T-helper 2 cell treated with Interferon-gamma antibody and Interleukin-4, amounts not matched to agents 100 ng/mL and 5 ng/mL, for 36 hours (primary cell): ENCODE results near the gene CNIH4. TPM values are rescaled to one million over a fixed set of nuclear protein-coding genes. Genes with fewer than 3 reads are reported as not detected.
"Not testable (repeated sequence)": the region's sequence is repeated elsewhere in the genome, so short reads cannot be mapped to it uniquely, and the experiment has no call there.

Source experiments
- intact Hi-C: fragments of 100-400 bp; cut with micrococcal nuclease; formaldehyde crosslinking; loops from one replicate; pipeline ENCODE4 v1.15.1; 2023
- total RNA-seq: library from RNA; stranded (reverse); gene quantifications from 2 replicates; pipeline ENCODE4 v1.2.3, GENCODE V29; 2022

Gene CNIH4
- total RNA-seq = 40.3 and 42.4 TPM in 2 replicates

DNA sequence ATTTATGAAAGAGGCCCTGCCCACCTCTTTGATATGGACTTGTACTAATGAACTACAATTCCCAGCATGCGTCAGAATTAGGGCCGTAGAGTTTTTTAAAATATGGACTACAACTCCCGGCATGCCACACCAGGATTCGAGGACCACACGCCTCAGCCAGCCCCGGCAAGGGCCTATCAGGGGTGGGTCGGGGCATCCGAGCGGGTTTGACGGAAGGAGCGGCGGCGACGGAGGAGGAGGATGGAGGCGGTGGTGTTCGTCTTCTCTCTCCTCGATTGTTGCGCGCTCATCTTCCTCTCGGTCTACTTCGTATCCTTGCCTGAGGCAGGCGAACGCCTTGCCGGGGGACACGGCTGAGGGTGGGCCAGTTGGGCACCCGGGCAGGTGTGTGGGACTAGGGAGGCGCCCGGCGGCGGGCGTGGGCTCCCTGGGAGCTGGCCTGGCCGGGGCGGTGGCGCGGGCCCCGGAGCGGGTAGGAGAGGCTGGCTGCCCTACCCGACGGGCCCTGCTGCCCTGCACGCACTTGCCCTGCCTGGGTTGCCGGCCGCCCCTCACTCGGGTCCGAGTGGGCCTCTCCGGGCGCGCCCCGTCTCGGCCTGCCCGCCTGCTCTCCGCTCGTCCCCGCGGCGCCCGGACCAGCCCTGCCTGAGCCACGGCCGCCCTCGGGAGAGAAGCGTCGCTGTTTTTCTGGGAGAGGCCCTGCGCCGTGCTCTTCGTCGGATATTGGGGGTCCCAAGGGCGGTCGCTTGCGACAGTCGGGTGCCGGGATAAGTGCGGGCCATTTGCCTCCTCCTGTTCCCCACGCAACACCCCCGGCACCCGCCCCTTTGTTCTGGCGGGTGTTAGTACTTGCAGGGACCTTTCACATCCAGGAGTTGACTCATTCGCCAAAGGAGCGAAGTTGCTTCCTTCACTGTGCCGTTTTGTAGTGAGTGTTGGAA lies at the start of gene CNIH4:
Gene CNIH4 (plus strand): TSS at position 195 of the 941 bp plus-strand sequence. CDS start 46 bp downstream, at position 241.
- intact Hi-C loops = loop anchor here (1.0 to 2.0 kb wide), 6 partner anchors 23 to 364 kb away; partner anchors contain the start of genes DEGS1 and FBXO28

DNA sequence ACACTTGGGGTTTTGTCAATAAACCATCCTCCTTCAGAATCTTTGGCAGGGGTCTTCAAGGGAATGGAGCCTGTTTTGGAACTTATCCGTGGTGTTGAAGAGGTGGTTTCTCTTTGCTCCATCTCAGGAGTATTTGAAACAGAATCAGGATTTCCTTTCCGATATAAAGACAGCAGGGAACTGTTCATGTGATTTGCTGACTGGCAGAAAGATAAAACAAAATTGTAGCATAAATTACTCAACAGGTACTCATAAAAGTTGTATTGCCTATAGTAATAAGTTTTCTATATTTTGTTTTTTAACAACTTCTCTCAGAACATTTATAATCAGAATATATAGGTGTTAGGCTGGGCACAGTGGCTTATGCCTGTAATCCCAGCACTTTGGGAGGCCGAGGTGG lies 48.6 kb upstream of the CNIH4 start:
- intact Hi-C loops = no loop called here

GRCh38 chr1:224311503-224311902 lies 45.2 kb upstream of the CNIH4 start:
- intact Hi-C loops = not testable (repeated sequence)

DNA sequence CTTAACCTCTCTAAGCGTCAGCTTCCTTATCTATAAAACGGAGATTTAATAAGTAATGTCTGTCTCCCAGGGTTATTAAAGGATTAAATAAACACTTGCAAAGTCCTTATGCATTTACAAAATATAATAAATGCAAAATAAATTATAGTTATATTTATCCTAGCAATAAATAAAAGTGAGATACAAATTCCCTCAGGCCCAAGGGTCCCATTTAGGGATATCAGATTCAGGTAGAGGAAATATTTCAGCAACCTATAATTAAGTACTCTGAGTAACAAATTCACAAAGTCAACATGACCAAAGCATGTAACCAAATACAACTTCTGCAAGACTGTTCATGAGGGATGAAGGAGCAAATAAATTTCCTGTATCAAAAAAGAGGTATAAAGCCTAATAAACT lies 44.7 kb upstream of the CNIH4 start:
- intact Hi-C loops = no loop called here

DNA sequence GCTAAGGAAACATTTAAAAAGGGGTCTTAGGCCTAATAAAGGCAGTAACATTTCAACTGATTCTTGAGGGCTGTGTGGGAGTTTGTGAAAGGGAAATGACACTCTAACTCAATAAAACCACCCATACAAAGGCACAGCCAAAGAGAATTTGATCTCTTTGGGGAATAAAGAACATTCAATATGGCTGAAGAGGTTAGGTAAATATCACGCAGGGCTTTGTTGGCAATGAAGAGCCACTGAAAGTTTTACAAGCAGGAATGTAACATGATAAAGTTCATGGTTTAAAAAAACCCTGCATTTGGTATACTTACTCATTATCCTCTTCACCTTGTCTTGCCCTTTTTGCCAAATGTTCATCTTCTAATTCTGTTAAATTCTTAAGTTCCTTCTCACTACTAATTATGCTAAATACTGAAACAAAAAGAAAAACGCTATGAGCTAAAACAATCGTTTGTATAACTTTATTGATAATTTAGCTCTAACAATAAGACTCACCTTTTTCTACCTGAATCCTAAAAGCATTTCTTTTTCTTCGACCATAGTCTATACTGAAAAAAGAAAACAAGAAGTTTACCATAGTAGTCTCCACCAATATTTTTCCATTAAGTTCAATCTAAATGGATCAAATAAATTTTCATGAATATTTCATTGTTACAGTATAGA lies 39.2 kb upstream of the CNIH4 start:
- intact Hi-C loops = no loop called here

- intact Hi-C loops = no loop called here
Measured at GRCh38 chr1:224321706-224322105, 35.0 kb upstream of the CNIH4 start.

GRCh38 chr1:224325959-224326358 lies 30.7 kb upstream of the CNIH4 start:
- intact Hi-C loops = no loop called here

DNA sequence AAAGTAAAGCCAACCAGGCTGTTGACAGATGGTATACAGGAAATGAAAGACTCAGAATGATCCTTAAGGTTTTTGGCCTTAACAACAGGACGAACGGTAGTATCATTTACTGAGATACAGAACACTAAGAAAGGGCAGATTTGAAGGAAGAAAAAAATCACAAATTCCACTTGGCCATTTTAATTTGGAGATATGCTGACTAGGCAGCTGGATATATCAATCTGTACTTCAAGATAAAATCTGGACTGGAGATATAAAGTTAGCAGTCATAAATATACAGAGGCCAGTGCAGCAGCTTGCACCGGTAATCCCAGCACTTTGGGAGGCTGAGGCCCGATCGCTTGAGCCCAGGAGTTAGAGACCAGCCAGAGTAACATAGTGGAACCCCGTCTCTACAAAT lies 28.0 kb upstream of the CNIH4 start:
- intact Hi-C loops = loop anchor here (1.0 kb wide), 2 partner anchors 28 to 213 kb away; partner anchors contain the start of gene CNIH4

GRCh38 chr1:224329484-224329841 lies 27.2 kb upstream of the CNIH4 start:
- intact Hi-C loops = loop anchor here (1.0 kb wide), 2 partner anchors 27 to 214 kb away; partner anchors contain the start of gene CNIH4

GRCh38 chr1:224329842-224330753 lies 26.6 kb upstream of the CNIH4 start, which contains the start of gene NVL:
Gene NVL (minus strand): TSS chr1:224330172. CDS start chr1:224330127, 45 bp downstream.
- intact Hi-C loops = loop anchor here (1.0 to 10.0 kb wide), 9 partner anchors 26 to 618 kb away; partner anchors contain the start of genes CAPN2, CNIH4, DEGS1 and WDR26

DNA sequence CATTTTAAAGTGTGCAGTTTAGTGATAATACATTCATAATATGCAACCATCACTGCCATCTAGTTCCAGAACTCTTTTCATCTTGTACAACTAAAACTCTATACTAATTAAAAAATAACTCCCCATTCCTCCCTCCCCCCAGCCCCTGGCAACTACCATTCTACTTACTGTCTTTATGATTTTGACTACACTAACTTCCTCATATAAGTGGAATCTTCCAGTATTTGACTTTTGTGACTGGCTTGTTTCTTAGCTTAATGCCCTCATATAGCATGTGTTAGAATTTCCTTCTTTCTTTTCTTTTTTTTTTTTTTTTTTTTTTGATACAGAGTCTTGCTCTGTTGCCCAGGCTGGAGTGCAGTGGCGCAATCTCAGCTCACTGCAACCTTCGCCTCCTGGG lies 25.4 kb upstream of the CNIH4 start:
- intact Hi-C loops = loop anchor here (2.0 to 10.0 kb wide), 7 partner anchors 103 to 619 kb away; partner anchors contain the start of genes CAPN2, DEGS1 and WDR26

- intact Hi-C loops = loop anchor here (2.0 to 10.0 kb wide), 10 partner anchors 49 to 620 kb away; partner anchors contain the start of genes CAPN2, DEGS1 and WDR26
Measured at GRCh38 chr1:224331824-224332223, 24.9 kb upstream of the CNIH4 start.

- intact Hi-C loops = loop anchor here (1.0 to 10.0 kb wide), 8 partner anchors 8 to 621 kb away; partner anchors contain the start of gene CAPN2
Measured at GRCh38 chr1:224333309-224333926, 23.3 kb upstream of the CNIH4 start.

- intact Hi-C loops = loop anchor here (1.0 to 10.0 kb wide), 8 partner anchors 7 to 622 kb away; partner anchors contain the start of gene CAPN2
Measured at GRCh38 chr1:224333939-224334786, 22.5 kb upstream of the CNIH4 start.

- intact Hi-C loops = loop anchor here (10.0 kb wide), 1 partner anchor 287 kb away; no protein-coding TSS in a partner anchor
Measured at GRCh38 chr1:224338150-224338838, 18.4 kb upstream of the CNIH4 start.

- intact Hi-C loops = loop anchor here (10.0 kb wide), 1 partner anchor 285 kb away; no protein-coding TSS in a partner anchor
Measured at GRCh38 chr1:224339442-224340033, 17.1 kb upstream of the CNIH4 start.

GRCh38 chr1:224340453-224341384 lies 16.0 kb upstream of the CNIH4 start:
- intact Hi-C loops = loop anchor here (1.0 kb wide), 1 partner anchor 7 kb away; no protein-coding TSS in a partner anchor
